Vagina (tissue), 2 donors: ENCODE results near the gene CNTNAP5.

Experiments used
- CTCF ChIP-seq, 3 experiments: fragments of 450-650 bp in 2 of 3; fragments of 200-600 bp in 1 of 3; sonication (generic) in 1 of 3; IDR thresholded peaks; one replicate each; pipeline ENCODE4 v1.5.1; 2017 to 2019; ENCODE audit warnings: antibody characterized with exemption in 3 of 3, mild to moderate bottlenecking in 2 of 3, moderate library complexity in 2 of 3
- POLR2A ChIP-seq, 2 donors: fragments of 450-650 bp; IDR thresholded peaks; one replicate each; pipeline ENCODE4 v1.6.1; 2017; ENCODE audit warnings: antibody characterized with exemption in 2 of 2, mild to moderate bottlenecking in 2 of 2, moderate library complexity in 2 of 2
- POLR2AphosphoS5 ChIP-seq, 2 donors: sonication (generic); formaldehyde crosslinking; IDR thresholded peaks; one replicate each; pipeline ENCODE4 v1.9.0; 2017; ENCODE audit warnings: antibody characterized with exemption in 2 of 2, mild to moderate bottlenecking in 2 of 2, low read depth in 1 of 2; ENCODE audit not compliant: insufficient read depth in 1 of 2

GRCh38 chr2:124314084-124314483, 289.0 kb downstream of the CNTNAP5 start:
- TF ChIP-seq CTCF (IDR thresholded peaks at IDR 0.05): no peak
- no peak for TF ChIP-seq POLR2A (IDR thresholded peaks at IDR 0.05)
- no peak for TF ChIP-seq POLR2AphosphoS5 (IDR thresholded peaks at IDR 0.05; ENCODE audit: insufficient read depth in 1 of 2, low read depth in 1 of 2)
